HUES48 (cell line): Measurements from ENCODE around the gene SHE.
"Not testable (repeated sequence)": the region's sequence is repeated elsewhere in the genome, so short reads cannot be mapped to it uniquely, and the experiment has no call there.

Source experiments
- H3K27ac ChIP-seq: one replicate; pipeline ENCODE4 v1.7.0; 2013; ENCODE audit warnings: low read depth, low read length, inconsistent platforms
- H3K27me3 ChIP-seq: 2 replicates; pipeline ENCODE4 v1.6.1; 2013; ENCODE audit warnings: mild to moderate bottlenecking, low read length; ENCODE audit not compliant: control insufficient read depth, insufficient read depth
- H3K36me3 ChIP-seq: 2 replicates; pipeline ENCODE4 v1.6.1; 2013; ENCODE audit warnings: low read length; ENCODE audit not compliant: control insufficient read depth, insufficient read depth
- H3K4me1 ChIP-seq: 2 replicates; pipeline ENCODE4 v1.6.1; 2013; ENCODE audit warnings: mild to moderate bottlenecking, low read length; ENCODE audit not compliant: control insufficient read depth, insufficient read depth
- H3K4me3 ChIP-seq: 2 replicates; pipeline ENCODE4 v1.5.1; 2013; ENCODE audit warnings: mild to moderate bottlenecking, low read depth, low read length
- H3K9ac ChIP-seq: 2 replicates; pipeline ENCODE4 v1.6.1; 2013; ENCODE audit warnings: mild to moderate bottlenecking, low read depth, low read length, moderate library complexity
- H3K9me3 ChIP-seq: 2 replicates; pipeline ENCODE4 v1.6.1; 2013; ENCODE audit warnings: low read length; ENCODE audit not compliant: control insufficient read depth, insufficient read depth

SHE gene

DNA sequence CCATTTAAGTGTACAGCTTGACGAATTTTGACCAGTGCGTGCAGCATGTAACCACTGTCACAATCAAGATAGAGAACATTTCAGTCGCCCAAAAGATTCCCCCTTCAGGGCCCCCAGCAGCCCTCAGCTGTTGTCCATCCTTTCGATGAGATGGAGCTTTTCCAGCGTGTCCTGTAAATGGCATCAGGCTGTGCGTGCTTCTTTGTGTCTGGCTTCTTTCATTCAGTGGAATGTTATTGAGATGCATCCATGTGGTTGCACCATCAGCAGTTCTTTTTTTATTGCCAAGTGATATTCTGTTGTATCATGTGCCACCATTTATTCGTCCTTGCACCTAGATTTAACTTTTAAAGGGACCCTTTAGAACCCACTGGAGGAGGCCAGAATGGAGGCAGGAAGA, 34.4 kb upstream of the SHE start:
- no peaks in the 10 kb centered on the region for H3K27me3 ChIP-seq
- no peak overlapping the region for H3K27ac ChIP-seq
- H3K4me1 ChIP-seq, result no peaks in the 10 kb centered on the region
- no peak overlapping the region for H3K9ac ChIP-seq
- H3K4me3 ChIP-seq, result no peak overlapping the region
- no peaks in the 10 kb centered on the region for H3K36me3 ChIP-seq
- no peaks in the 10 kb centered on the region for H3K9me3 ChIP-seq

DNA sequence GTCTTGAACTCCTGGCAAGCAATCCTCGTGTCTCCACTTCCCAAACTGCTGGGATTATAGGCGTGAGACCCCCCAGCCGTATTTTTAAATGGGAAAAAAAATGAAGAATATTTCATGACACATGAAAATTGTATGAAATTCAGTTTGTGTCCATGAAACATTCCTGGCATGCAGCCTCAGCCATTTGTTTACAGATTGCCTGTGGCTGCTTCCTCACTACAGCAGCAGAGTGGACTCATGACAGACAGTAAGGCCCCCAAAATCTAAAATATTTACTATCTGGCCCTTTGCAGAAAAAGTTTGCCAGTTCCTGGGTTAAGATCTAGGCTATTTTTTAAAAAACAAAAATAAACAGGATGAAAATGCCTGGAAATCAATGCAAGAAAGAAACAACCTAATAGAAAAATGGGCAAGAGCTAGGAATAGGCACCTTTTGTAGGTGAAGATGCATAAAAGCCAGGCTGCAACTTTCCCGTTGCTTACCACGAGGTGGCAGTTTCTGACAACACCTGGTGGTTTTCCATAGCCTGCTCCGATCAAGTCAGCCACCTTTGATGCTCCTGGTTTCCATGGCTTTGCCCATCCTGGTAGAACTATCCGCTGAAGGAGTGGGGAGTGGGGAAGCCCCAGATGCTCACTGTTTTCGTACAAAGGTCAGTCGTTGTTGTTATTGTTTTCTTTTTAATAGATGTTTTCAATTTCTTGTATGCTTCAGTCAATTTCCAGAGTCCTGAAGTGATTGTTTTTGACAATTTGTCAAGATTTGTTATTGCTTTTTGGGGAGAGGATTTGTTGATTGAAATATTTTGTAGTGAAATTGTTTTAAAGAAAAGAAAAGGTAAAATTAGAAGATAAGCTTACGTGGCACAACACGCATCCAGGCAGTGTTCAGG, 32.0 kb upstream of the SHE start:
- no peaks in the 10 kb centered on the region for H3K27me3 ChIP-seq

DNA sequence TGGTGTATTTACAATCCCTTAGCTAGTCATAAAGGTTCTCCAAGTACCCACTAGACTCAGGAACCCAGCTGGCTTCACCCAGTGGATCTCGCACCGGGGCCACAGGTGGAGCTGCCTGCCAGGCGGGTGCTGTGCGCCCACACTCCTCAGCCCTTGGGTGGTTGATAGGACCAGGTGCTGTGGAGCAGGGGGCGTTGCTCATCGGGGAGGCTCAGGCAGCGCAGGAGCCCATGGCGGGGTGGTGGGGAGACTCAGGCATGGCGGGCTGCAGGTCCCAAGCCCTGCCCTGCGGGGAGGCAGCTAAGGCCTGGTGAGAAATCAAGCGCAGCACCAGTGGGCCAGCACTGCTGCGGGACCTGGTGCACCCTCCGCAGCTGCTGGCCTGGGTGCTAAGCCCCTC, 29.7 kb upstream of the SHE start:
- H3K27ac ChIP-seq, H3K4me3 ChIP-seq, H3K9ac ChIP-seq, H3K27me3 ChIP-seq, H3K4me1 ChIP-seq, H3K9me3 ChIP-seq, H3K36me3 ChIP-seq: not testable (repeated sequence)

More for the DNA sequence above, 32.0 kb upstream of the SHE start:
- H3K36me3 ChIP-seq, result no peaks in the 10 kb centered on the region
- no peaks in the 10 kb centered on the region for H3K4me1 ChIP-seq
- H3K27ac ChIP-seq, result no peak overlapping the region
- H3K9ac ChIP-seq, result no peak overlapping the region
- no peak overlapping the region for H3K4me3 ChIP-seq
- no peaks in the 10 kb centered on the region for H3K9me3 ChIP-seq

DNA sequence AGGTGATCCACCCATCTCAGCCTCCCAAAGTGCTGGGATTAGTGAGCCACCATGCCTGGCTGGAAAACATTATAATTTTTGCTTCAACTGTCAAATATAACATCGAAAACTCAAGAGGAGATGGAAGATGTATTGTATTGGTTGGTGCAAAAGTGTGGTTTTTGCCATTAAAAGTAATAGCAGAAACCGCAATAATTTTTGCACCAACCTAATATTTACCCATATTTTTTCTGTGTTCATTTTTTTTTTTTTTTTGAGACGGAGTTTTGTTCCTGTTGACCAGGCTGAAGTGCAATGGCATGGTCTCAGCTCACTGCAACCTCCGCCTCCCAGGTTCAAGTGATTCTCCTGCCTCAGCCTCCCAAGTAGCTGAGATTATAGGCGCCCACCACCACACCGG, 27.1 kb upstream of the SHE start:
- Histone ChIP-seq H3K27me3 (no peaks in the 10 kb centered on the region), H3K4me1 (no peaks in the 10 kb centered on the region), H3K36me3 (no peaks in the 10 kb centered on the region), H3K27ac (no peak overlapping the region), H3K4me3 (no peak overlapping the region), H3K9me3 (no peaks in the 10 kb centered on the region), H3K9ac (no peak overlapping the region)

DNA sequence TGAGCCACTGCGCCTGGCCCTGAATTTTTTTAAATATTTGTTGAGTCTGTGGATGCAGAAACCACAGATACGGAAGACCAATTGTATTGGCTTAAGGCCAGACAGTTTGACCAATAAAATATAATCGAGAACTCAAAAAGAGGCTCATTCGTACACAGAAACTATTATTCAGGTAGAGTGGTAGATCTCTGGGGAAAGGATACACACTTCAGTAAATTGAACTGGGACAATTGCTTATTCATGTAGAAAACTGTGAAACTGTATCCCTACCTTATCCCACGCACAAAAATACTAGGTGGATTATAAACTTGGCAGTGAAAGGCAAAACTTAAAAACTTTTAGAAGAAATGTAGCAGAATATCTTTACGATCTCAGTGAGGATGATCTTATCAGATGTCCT, 25.0 kb upstream of the SHE start:
- no peaks in the 10 kb centered on the region for H3K36me3 ChIP-seq
- H3K9me3 ChIP-seq, result no peaks in the 10 kb centered on the region
- H3K9ac ChIP-seq, result no peak overlapping the region
- no peaks in the 10 kb centered on the region for H3K4me1 ChIP-seq
- H3K27ac ChIP-seq, result no peak overlapping the region
- no peaks in the 10 kb centered on the region for H3K27me3 ChIP-seq
- H3K4me3 ChIP-seq, result no peak overlapping the region

DNA sequence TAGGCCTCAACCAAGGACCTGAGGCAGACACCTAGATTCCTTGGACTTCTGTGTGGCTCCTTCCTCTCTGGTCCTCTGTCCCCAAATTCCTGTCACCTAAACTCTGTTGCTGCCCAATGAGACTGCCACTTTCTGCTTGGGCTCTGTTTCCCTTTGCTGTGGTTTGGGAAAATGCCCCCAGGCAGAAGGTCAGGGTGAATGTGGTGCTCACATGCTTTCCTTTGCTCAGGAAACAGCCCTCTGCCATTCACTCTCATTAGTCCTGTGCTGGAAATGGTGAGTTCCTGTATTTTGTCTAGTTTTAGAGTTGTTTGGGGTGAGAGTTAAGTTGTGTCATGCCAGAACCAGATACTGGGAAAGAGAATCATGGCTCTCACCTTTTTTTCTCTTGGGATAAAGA, 22.7 kb upstream of the SHE start:
- no peaks in the 10 kb centered on the region for H3K27me3 ChIP-seq

DNA sequence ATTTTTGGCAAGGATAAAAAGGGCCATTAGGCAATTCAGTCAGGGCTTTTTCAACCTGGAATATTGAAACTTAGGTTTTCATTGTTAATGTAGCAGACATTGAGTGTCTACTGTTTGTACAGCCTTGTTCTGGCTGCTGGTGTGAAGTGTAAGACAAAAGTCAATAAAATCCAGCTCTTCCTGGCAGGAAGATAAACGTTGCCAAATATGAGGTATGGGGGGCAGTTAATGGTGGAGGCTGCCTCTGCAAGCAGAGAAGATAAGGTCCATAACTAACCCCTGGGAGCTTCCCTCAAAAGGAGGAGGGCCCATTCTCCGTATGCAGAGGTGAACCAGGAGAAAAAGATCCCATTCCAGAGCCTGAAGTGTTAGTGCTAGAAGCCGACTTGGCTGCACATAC, 19.5 kb upstream of the SHE start:
- no peaks in the 10 kb centered on the region for H3K27me3 ChIP-seq
- H3K36me3 ChIP-seq, result no peaks in the 10 kb centered on the region
- no peaks in the 10 kb centered on the region for H3K4me1 ChIP-seq
- H3K4me3 ChIP-seq, result no peak overlapping the region
- no peak overlapping the region for H3K9ac ChIP-seq
- no peaks in the 10 kb centered on the region for H3K9me3 ChIP-seq
- no peak overlapping the region for H3K27ac ChIP-seq

More for the DNA sequence above, 22.7 kb upstream of the SHE start:
- Histone ChIP-seq H3K36me3 (no peaks in the 10 kb centered on the region), H3K4me1 (no peaks in the 10 kb centered on the region), H3K9ac (no peak overlapping the region), H3K4me3 (no peak overlapping the region), H3K27ac (no peak overlapping the region), H3K9me3 (no peaks in the 10 kb centered on the region)

DNA sequence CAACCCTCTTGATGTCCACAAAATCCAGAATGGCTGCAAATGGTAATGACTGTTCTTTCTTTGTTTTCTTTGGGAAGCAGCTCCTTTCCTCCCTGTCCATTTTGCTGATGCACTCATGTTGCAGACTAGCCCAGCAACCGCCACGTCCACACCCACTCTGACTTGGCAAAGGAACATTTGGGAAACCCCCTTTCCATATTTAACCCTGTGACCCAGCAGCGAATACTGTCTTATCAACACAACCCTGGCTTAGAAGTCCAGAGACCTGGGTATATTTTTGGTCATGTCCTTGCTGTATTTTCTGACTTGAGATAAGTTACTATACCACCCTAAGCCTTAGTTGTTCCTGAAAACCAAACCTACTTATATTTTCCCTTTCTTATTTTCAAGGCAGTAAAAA, 18.1 kb upstream of the SHE start:
- Histone ChIP-seq H3K9me3 (no peaks in the 10 kb centered on the region), H3K9ac (no peak overlapping the region), H3K36me3 (no peaks in the 10 kb centered on the region), H3K4me1 (no peaks in the 10 kb centered on the region), H3K27ac (no peak overlapping the region), H3K27me3 (no peaks in the 10 kb centered on the region), H3K4me3 (no peak overlapping the region)

DNA sequence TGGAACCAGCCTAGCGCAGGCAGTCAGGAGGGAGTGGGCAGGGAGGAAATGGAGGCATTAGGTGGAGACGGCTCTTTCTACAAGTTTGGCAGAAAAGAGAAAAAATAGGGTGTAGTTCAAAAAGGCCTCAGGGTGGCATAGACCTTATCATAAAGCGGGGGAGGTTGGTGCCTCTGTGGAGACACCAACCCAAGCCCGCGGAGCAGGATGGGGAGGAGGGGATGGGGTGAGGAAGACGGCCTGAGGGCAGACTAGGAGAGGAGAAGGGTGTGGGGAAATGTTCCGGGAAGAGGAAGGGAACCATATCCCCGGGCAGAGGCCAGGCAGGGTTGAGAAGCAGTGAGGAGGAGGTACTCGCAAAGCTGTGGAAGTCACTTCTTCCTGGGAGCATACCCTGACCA, 17.4 kb upstream of the SHE start:
- H3K9ac ChIP-seq, result no peak overlapping the region
- H3K4me1 ChIP-seq, result no peaks in the 10 kb centered on the region
- no peaks in the 10 kb centered on the region for H3K27me3 ChIP-seq

DNA sequence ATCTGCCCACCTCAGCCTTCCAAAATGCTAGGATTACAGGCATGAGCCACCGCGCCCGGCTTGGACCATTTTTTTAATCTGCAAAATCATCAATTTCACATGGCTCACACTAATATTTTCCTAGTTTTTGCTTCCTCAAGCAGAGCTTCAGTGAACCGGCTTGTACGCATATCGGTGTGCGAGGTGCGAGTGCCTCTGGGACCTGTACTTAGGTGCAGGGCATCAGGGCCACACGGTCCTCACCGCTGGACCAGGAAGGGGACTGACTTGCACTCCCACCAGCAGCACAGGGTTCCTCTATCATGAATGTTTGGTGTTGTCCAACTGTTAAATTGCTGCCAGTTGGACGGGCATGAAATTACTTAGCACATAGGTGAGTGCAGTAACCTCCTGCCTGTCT, 15.4 kb upstream of the SHE start:
- Histone ChIP-seq H3K27me3 (no peaks in the 10 kb centered on the region), H3K27ac (no peak overlapping the region), H3K9ac (no peak overlapping the region), H3K9me3 (no peaks in the 10 kb centered on the region), H3K36me3 (no peaks in the 10 kb centered on the region), H3K4me1 (no peaks in the 10 kb centered on the region), H3K4me3 (no peak overlapping the region)

More for the DNA sequence above, 17.4 kb upstream of the SHE start:
- Histone ChIP-seq H3K4me3 (no peak overlapping the region), H3K9me3 (no peaks in the 10 kb centered on the region), H3K27ac (no peak overlapping the region), H3K36me3 (no peaks in the 10 kb centered on the region)

DNA sequence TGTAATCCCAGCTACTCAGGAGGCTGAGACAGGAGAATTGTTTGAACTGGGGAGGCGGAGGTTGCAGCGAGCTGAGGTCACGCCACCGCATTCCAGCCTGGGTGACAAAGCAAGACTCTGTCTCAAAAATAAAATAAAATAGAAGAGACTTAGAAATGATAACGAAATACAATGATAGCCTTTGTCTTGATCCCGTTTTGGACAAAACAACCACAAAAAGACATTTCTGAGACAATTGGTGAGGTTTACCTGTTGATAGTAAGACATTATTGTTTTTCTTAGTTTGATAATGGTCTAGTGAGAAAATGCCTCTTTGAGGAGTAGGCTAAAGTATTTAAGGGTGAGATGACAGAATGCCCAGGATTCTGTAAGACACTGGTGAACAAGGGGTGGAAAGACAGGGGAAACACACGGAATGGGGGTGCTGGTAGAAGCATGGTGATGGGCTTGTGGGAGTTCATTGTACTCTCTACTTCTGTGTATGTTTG, 11.9 kb upstream of the SHE start:
- Histone ChIP-seq H3K9me3 (no peaks in the 10 kb centered on the region), H3K9ac (no peak overlapping the region), H3K36me3 (no peaks in the 10 kb centered on the region), H3K4me1 (no peaks in the 10 kb centered on the region), H3K4me3 (no peak overlapping the region), H3K27me3 (no peaks in the 10 kb centered on the region), H3K27ac (no peak overlapping the region)
